Panc1 (cell line): ENCODE measurements around the gene CD83.

Experiments used
- CTCF ChIP-seq: fragments of 450-650 bp; IDR thresholded peaks from 2 replicates; pipeline ENCODE4 v1.5.1; 2017; ENCODE audit warnings: mild to moderate bottlenecking
- POLR2AphosphoS5 ChIP-seq: IDR thresholded peaks from 2 replicates; pipeline ENCODE4 v1.6.1; 2012; ENCODE audit warnings: mild to moderate bottlenecking, low read depth, low read length, moderate library complexity
- REST ChIP-seq, 2 experiments: IDR thresholded peaks; 2 replicates each; pipeline ENCODE4 v1.6.1; 2011 to 2012; ENCODE audit warnings: low read depth in 2 of 2, control low read depth in 1 of 2, low read length in 1 of 2, mild to moderate bottlenecking in 1 of 2, moderate library complexity in 1 of 2; ENCODE audit not compliant: insufficient read depth in 1 of 2
- SIN3A ChIP-seq: IDR thresholded peaks from 2 replicates; pipeline ENCODE4 v1.6.1; 2012; ENCODE audit warnings: low read depth, mild to moderate bottlenecking, low read length, moderate library complexity, borderline replicate concordance; ENCODE audit not compliant: insufficient read depth
- TCF7L2 ChIP-seq: IDR thresholded peaks from 2 replicates; pipeline ENCODE4 v1.6.1; 2011; ENCODE audit warnings: mild to moderate bottlenecking, low read depth, low read length, inconsistent platforms

GRCh38 chr6:14083751-14084150 is 33.8 kb upstream of the CD83 start:
- TF ChIP-seq CTCF: no peak
- no peak for TF ChIP-seq POLR2AphosphoS5
- no peak for TF ChIP-seq TCF7L2
- TF ChIP-seq SIN3A: no peak
- no peak for TF ChIP-seq REST (IDR thresholded peaks at IDR 0.05; ENCODE audit: insufficient read depth in 1 of 2, low read depth in 2 of 2, low read length in 1 of 2)
